GM19023 (cell line): Measurements from ENCODE around the gene LGALS3BP.
"Not testable (repeated sequence)": the region's sequence is repeated elsewhere in the genome, so short reads cannot be mapped to it uniquely, and the experiment has no call there.

Experiments
- ATAC-seq: cut with Tn5 transposase; IDR thresholded peaks from one replicate; pipeline ENCODE4 v1.9.1; 2021; ENCODE audit warnings: mild to moderate bottlenecking, moderate library complexity; ENCODE audit not compliant: unreplicated experiment

Gene LGALS3BP

DNA sequence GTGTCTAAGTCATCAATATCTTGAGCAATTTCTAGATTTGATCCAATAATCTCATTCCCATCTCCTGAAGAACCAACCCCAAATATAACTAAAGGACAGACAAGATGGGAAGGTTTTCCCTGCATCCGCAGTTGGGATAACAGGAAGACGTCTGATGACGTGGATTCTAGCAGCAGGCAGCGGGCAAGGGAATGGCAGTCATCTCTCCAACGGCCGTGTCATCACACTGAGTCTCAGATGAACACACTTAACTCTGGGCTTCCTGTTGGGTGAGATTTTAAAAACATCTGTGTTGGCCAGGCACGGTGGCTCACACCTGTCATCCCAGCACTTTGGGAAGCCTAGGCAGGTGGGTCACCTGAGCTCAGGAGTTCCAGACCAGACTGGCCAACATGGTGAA is 33.6 kb downstream of the LGALS3BP start:
- no peak for ATAC-seq

DNA sequence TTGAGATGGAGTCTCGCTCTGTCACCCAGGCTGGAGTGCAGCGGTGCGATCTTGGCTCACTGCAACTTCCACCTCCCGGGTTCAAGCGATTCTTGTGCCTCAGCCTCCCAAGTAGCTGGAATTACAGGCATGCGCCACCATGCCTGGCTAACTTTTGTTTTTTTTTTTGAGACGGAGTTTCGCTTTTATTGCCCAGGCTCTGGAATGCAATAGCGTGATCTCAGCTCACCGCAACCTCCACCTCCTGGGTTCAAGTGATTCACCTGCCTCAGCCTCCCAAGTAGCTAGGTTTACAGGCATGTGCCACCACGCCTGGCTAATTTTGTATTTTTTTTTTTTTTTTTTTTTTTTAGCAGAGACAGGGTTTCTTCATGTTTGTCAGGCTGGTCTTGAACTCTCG is 34.3 kb downstream of the LGALS3BP start:
- ATAC-seq = not testable (repeated sequence)

DNA sequence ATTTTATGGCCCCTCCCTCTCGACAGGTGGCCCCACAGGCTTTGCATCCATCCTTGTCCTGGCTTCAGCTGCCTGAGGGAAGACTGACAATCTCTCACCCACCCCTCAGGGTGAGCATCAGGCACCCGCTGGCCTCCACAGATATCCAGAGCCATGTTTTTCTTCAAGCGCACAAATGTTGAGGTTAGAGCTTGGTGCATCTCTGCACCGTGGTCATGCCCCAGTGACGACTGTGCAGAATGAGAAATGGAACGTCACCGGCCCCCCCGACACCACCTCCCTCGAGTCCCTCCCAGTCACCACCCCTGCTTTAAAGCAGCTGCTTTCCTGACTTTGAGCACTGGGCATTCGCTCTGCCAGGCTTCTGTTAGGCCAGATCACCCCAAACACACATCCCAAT is 34.8 kb downstream of the LGALS3BP start:
- ATAC-seq = no peak

DNA sequence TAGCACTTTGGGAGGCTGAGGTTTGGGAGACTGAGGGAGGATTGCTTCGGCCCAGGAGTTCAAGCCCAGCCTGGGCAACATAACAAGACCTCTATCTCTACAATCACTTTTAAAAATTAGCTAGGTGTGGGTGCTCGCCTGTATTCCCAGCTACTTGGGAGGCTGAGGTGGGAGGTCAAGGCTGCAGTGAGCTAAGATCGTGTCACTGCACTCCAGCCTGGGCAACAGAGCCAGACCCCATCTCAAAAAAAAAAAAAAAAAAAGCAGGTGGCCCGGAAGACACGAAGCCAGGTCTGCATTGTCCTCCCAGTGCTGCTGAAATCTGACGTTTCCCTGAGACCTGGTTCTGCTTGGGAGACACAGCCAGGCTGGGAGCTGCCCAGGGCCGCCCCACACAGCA is 35.7 kb downstream of the LGALS3BP start:
- no peak for ATAC-seq

DNA sequence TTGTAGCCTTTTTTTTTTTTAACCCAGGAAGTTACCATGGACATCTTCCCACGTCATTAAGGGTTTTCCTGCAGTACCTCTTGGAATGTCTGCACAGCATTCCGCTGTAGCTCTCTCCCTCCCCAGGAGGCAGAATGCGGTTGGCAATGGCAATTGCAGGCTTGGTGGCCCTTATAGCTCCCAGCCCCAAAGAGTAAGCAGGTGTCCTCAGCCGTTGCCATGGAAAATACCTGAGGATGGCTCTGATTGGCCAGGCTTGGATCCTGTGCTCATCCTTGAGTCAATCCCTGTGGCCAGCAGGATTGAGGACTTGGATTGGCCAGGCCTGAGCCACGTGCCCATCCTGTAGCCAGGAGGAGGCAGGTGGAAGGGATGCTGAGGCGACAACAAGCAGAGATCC is 39.0 kb downstream of the LGALS3BP start:
- ATAC-seq = no peak

DNA sequence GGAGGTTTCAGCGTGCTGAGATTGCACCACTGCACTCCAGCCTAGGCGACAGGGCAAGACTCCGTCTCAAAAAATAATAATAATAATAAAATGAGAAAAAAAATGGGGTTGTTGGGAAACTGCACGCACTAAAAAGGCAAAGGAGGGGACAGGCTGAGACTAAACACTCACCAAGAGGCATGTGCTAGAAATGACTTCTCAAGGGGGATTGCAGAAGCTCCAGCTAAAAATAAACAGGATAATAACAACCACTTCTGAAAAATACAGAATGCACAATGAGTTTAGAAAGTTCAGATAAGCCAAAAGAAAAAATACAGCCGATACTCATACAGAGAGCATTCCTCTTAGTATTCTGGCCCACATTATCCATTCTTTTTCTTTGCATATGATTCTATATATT is 39.5 kb downstream of the LGALS3BP start:
- ATAC-seq = no peak

DNA sequence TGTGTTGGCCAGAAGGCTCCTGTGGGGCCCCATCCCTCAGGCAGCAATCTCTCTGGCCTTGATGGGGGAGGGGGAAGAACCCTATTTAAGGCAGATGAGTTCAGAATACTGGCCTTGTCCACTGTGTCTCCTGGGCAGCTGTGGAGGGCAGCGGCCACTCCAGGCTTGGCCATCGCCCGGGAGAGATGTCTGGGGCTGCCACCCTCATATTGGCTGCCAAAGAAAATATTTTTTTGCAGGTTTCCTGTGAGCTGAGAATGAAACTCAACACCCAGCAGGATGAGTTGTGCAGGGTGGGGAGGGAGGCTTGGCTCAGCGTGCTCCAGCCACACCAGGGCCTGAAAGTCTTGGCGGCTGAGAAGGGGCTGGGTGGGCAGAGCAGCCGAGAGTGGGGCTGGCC is 40.1 kb downstream of the LGALS3BP start:
- ATAC-seq = no peak

DNA sequence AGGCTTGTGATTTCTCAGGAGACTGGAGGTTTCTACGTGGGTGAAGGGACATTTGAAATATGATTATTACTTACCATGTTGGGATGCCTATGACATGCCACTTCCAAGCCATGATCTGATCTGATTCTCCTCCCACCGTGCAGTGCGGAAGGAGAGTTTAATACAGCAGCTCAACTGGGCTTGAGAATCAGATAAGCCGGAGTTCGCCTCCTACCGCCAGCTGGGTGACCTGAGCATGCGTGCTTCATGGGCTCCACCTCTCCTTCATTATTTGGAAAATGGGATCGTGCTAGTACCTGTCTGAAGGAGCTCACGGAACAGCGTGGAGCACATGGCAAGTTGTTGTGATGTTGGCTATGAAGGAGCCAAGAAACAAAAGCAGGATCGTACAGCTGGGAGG is 42.2 kb downstream of the LGALS3BP start:
- no peak for ATAC-seq

DNA sequence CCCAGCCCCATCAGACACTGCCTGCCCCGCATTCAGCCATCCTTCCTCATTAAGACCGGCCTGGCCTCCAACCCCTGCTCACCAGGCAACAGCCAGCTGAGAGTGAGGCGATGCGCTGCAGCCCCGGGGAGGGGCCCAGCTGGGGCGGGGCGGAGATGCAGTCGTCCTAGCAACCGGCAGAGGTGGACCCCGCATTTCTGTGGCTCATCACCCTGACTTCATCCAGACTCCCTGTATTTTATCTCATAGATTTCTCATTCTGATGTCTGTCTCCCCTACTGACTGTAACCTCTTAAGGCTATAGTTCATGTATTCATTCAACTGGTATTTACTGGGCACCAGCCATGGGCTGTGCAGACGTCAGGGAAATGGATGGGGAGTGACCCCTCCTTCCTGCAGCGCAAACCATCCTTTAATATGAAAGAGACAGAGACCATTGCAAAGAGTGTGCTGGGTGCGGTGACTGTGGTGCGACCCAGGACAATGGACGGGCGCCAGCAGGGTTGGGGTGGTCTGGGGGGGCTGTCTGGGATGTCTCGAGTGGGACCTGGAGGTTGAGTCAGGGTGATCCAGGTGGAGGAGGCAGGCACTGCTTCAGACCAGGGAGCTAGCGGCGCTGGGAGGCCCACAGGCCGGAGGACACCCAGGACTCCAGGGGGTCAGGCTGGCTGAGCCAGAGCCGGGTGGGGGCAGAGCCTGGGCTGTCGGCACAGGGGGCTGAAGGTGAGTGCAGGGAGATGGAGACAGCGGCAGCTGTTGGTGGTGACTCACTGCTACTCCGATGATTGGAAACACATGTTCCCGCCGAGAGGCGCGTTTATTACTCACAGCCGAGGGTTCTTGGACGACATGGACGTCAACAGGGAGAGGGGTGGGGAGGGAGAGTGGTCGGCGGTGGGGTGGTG is 44.1 kb downstream of the LGALS3BP start:
- no peak for ATAC-seq

DNA sequence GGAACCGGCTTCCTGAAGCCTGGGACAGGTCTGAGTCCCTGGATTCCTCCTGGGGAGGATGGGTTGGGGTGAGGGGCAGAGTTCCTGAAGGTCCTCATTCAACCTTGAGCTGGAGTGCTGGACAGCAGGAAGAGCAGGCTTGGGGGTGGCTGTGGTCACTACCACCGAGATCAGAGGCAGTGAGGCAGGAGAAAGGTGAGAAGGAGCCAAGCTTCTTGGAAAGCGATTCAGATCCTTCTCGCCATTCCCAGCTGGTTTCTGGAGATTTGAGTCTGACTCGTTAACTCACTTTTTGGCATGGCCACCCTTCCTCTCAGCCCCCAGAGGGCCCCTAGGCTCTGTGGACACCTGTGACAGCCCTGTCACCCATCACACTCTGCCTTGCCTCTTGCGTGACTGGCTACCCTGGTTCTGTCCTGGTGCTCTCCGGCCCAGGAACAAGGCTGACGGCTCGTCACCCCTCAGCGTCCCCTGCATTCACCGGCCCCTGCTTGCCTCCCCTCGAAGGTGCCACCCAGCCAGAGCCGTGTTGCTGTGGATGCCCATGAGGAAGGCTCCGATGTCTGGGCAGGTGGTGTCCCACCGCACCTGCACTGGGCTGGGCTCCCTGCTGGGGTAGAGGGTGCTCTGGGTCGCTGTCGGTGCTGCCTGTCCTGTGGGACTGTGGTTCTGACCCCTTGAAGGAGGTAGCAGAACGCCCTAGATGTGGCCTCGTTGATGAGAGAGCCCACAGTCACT is 44.9 kb downstream of the LGALS3BP start:
- ATAC-seq = no peak

DNA sequence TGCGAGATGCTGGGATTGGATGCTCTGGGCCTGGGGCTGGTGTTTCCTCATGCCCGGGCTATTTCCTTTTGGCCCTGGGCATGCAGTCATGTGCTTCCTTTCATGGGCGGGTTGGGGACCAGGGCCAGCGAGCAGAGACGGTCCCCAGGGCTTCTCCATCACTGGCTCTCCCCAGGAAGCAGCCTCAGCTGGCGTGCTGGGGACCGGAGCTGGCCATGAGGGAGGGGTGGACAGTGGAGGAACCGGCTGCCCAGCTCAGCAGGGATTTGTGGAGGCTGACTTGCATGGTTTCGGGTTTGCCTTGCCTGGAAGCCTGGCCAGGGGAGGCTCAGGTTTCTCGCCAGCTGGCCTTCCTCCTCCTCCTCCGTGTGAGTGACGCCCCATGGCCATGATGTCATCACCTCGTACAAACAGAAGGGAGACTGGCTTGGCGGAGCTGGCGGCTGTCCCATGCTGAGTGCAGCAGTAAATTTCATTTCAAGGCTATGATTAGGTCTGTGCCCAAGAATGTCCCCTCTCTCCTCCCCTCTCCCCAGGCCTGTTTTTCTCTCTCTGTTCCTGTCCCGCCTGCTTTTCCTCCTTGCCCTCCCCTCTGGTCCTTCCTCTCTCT is 45.7 kb downstream of the LGALS3BP start:
- ATAC-seq = no peak

DNA sequence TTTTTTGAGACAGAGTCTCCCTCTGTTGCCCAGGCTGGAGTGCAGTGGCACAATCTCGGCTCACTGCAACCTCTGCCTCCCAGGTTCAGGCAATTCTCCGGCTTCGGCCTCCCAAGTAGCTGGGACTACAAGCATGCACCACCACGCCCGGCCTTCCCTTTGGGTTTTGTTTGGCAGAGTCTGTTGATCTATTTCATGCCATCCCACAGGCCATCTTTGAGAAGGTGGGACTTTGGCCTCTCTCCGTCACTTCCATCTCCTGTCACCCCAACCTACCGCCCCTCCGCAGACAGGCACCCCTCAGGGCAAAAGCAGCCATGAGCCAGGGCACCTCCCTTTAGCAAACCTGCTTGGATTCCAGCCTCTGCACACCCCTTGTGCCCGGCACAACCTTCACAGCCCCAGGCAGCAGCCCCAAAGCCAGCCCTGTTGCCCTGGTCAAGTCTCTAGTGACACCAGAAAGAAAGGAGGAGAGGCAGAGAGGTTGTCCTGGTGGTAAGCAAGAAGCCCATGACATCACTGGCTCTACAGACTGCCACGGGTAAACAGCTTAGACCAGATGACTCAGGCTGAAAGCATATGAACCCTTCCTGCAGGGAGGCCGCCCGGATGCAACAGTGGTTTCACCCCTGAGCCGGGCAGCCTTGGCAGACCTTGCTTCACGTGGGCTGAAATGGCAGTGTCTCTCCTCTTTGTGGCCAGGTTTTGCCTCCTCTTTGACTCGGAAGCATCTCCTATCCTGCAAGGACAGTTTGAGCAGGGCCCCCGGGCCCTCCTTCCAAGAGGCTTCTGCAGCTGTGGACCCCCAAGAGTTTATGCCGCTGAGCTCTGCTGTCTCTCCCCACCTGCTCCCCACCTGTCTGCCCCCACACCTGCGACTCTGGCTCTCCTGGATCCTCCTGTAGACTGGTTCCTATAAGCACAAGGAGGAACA is 46.4 kb downstream of the LGALS3BP start:
- no peak for ATAC-seq

DNA sequence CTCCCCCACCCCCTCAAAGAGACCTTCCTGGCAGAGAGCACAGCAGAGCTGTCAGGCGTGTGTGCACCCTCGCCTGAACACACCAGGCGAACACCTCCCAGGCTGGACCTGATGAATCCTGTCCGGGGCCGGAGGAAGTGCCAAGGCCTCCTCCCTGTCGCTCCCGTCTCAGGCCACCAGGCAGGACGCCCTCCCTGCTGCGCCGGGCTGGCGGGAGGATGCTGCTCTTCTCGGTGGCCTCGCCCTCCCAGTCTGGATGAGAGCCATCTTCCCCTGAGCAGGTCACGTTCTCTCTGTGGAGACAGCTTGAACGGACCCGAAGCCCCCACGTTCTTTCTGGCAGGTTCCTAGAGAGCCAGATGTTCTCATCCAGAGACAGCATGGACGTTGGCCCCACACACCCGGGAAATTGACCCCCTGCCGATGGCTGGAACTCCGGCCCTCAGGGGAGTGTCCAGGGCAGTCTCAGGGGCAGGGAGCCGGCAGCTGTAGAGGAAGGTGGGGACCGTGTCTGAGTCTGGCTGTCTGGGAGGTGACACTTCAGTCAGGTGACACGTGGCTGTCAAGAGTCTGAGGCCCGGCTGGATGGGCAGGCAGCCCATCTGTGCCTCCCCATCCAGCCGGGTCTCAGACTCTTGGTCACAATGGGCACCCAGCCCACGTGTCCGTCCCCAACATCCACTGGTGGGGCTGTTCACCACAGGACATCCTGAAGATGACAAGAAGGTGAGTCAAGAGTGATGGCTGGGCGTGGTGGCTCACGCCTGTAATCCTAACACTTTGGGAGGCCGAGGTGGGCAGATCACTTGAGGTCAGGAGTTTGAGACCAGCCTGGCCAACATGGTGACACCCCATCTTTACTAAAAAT is 49.6 kb downstream of the LGALS3BP start:
- no peak for ATAC-seq

DNA sequence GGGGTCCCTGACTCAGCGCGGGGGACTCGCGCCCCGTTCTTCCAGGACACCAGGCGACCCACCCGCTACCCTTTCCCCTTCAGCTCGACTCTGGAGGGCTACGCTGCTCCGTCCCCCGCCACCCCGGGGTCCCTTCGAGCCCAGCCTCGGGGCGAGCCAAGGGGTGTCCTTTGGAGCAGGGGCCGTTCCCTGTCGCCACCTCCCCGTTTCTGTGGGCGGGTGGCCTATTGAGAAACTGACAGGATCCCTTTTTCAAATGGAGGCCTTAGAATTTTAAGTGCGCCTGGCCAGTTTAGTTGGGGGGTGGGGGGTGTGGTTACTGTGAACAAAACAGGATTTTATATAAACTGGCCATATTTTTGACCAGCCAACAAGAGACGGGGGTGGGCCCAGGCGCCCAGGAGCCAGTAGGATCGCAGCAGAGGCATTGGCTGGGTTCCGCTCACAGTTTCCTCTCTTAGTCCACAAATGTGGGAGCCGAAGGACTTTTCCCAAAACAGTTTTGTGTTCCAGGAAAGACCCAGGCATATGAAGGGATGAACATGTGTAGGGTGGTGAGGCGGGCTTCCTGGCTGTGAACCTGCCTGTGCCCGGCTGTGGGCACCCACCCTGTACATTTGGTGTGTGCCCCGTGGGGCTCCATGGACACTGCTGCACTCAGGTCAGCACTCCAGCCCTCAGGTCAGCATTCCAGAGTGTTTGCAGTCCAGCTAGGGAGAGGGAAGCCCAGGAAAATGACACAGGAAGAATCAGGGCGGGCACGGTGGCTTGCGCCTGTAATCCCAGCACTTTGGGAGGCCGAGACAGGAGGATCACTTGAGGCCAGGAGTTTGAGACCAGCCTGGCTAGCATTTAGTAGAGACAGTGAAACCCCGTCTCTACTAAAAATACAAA is 53.8 kb downstream of the LGALS3BP start:
- ATAC-seq = no peak

DNA sequence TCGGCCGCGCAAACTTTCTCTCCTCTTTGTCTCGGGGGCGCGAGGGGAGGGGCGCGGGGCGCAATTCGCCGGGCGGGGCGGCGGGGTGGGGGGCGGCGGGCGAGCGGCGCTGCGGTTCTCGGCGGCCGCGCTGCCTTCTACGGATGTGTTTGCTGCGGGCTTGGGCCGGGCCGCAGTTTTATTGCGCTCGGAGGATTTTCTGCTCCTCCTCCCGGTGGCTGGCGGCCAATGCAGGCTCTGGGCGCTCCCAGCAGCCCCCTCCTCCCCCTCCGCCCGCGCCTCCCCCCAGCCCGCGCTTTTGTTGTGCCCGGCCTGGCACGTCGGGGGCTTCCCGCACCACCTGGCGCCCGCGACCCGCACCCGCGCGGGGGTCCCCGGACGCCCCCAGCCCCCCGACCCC is 54.5 kb downstream of the LGALS3BP start, which contains the start of gene TIMP2:
Gene TIMP2 (minus strand): TSS at position 154 of the 400 bp plus-strand sequence. CDS start 299 bp downstream, outside the sequence.
- ATAC-seq = no peak

DNA sequence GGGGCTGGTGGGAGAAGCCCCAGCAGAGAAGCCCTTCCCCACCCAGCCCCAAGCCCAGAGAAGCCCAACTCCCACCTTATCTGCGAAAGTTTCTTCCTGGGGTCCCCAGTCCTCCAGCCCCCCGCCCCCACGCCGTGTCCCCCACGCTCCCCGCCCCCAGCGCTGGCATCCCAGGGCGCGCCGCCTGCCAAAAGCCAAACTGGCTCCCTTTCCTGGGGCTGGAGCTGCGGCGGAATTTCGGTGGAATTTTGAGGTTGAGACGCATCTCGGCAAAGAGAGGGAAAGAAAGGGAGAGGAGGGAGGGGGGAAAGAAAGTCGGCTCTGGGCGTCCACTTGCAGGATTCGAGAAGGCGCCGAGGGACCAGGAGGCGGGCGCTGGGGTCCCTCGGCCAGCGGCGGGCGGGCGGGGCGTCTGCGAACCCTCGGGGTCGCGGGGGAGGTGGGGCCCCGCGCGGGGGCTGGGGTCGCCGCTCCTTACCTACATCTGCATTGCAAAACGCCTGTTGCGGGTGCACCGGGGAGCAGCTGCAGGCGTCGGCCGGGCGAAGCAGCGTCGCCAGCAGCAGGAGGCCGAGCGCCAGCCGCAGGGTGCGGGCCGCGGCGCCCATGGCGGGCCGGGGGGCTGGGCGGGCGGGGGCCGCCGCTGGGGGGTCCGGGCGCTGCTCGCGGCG is 55.1 kb downstream of the LGALS3BP start:
- no peak for ATAC-seq

DNA sequence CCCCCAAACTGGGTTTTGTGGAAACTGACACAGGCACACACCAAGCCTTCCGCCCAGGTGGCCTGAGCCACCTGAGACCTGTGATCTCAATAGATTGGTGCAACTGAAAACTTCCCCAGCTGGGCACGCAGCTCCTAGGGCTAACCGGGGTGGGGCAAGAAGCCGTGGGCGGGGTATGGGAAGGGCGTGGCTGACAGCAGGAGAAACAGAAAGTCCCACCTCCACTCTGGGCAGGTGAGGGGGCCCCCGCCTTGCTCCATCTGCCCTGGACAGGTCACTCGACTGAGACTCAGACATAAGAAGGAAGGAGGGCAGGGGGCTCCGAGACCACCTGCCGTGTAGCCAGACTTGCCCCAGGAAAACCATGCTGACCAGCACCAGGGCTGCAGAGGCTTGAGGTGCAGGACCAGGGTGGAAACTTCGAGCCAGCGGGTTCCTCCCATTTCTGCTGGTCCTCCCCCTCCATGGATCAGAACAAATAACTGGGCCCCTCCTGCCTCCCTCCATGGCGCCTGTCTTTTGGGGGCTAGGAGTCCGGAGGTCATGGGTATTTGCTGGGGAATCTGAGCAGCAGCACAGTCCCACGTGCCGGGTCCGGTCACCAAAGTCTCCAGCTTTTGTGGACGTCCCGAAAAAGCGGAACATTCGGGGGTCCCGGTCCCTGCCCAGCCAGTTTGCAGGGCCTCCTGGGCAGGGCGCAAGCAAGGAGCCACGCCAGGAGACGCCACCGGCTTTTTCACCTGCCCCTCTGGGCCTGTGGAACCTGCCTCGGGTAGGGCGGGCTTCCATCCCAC is 55.9 kb downstream of the LGALS3BP start:
- ATAC-seq = no peak
